A673 (cell line): ENCODE data around the gene CNIH1.

Source experiments
- EZH2 ChIP-seq: fragments of 200-600 bp; sonication (generic); IDR thresholded peaks from 2 replicates; pipeline ENCODE4 v1.6.1; 2017; ENCODE audit warnings: borderline replicate concordance, low read depth, mild to moderate bottlenecking, mixed read lengths, antibody characterized with exemption, low read length; ENCODE audit not compliant: poor library complexity, severe bottlenecking
- TF ChIP-seq, protein P1 (sequence below): fragments of 300-800, 200-600 bp; sonication (generic); conservative IDR thresholded peaks from 2 replicates; pipeline ENCODE4 v1.5.1; 2017; ENCODE audit warnings: low read depth, mild to moderate bottlenecking, antibody characterized with exemption, low read length, moderate library complexity, mixed read lengths

- TF ChIP-seq, protein P1, sequence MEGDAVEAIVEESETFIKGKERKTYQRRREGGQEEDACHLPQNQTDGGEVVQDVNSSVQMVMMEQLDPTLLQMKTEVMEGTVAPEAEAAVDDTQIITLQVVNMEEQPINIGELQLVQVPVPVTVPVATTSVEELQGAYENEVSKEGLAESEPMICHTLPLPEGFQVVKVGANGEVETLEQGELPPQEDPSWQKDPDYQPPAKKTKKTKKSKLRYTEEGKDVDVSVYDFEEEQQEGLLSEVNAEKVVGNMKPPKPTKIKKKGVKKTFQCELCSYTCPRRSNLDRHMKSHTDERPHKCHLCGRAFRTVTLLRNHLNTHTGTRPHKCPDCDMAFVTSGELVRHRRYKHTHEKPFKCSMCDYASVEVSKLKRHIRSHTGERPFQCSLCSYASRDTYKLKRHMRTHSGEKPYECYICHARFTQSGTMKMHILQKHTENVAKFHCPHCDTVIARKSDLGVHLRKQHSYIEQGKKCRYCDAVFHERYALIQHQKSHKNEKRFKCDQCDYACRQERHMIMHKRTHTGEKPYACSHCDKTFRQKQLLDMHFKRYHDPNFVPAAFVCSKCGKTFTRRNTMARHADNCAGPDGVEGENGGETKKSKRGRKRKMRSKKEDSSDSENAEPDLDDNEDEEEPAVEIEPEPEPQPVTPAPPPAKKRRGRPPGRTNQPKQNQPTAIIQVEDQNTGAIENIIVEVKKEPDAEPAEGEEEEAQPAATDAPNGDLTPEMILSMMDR: no peak
- no peak for TF ChIP-seq EZH2
Observed at GRCh38 chr14:54483846-54484245, 42.7 kb upstream of the CNIH1 start.
